Naive thymus-derived CD4-positive, alpha-beta T cell (primary cell): Measurements from ENCODE around the gene TRPM4. TPM values are rescaled to one million over a fixed set of nuclear protein-coding genes. Genes with fewer than 3 reads are reported as not detected.
"Not testable (repeated sequence)": the region's sequence is repeated elsewhere in the genome, so short reads cannot be mapped to it uniquely, and the experiment has no call there.

Experiments
- ATAC-seq: fragments of 150-1000 bp; cut with Tn5 transposase; 2 replicates; pipeline ENCODE4 v1.10.0; 2021; ENCODE audit warnings: mild to moderate bottlenecking, moderate library complexity
- CTCF ChIA-PET: fragments of 350-600 bp; sonication (Branson Sonifier 250); formaldehyde crosslinking; loops from one replicate; lab custom pipeline; 2021; ENCODE audit warnings: antibody characterized with exemption; lab: Charles Lee
- POLR2A ChIA-PET: fragments of 350-600 bp; sonication (Branson Sonifier 250); formaldehyde crosslinking; loops from one replicate; lab custom pipeline; 2021; ENCODE audit warnings: antibody characterized with exemption, inconsistent platforms; lab: Charles Lee
- DNase-seq, 9 donors: peaks; one replicate each; pipeline versions ENCODE4 v3.0.0 to v3.0.0-alpha.2; 2020 to 2022; ENCODE audit warnings: mixed read lengths in 1 of 9
- H3K27ac ChIP-seq: one replicate; pipeline ENCODE4 v1.7.0; 2013; ENCODE audit warnings: mild to moderate bottlenecking, low read depth, low read length, moderate library complexity
- H3K27me3 ChIP-seq, 2 donors: one replicate each; pipeline ENCODE4 v1.7.0; 2013; ENCODE audit warnings: low read length in 2 of 2, mild to moderate bottlenecking in 2 of 2, moderate library complexity in 2 of 2; ENCODE audit not compliant: control insufficient read depth in 2 of 2, insufficient read depth in 2 of 2
- H3K36me3 ChIP-seq, 3 experiments: 1 replicate in 2 of 3; 2 replicates in 1 of 3; pipeline ENCODE4 v1.7.0; 2013; ENCODE audit warnings: low read length in 3 of 3, mild to moderate bottlenecking in 3 of 3, moderate library complexity in 1 of 3; ENCODE audit not compliant: insufficient read depth in 3 of 3, control insufficient read depth in 2 of 3
- H3K4me1 ChIP-seq, 2 donors: one replicate each; pipeline ENCODE4 v1.7.0; 2013; ENCODE audit warnings: low read length in 2 of 2, mild to moderate bottlenecking in 2 of 2, moderate library complexity in 1 of 2; ENCODE audit not compliant: control insufficient read depth in 2 of 2, insufficient read depth in 2 of 2
- H3K4me3 ChIP-seq: 2 replicates; pipeline ENCODE4 v1.7.0; 2013; ENCODE audit warnings: mild to moderate bottlenecking, low read length
- H3K9me3 ChIP-seq, 3 experiments: 1 replicate in 2 of 3; 2 replicates in 1 of 3; pipeline ENCODE4 v1.7.0; 2013; ENCODE audit warnings: low read length in 3 of 3; ENCODE audit not compliant: control insufficient read depth in 2 of 3
- H3K27ac Mint-ChIP-seq, 9 donors: one replicate each; pipeline ENCODE4 v1.8.0; 2020 to 2022; ENCODE audit warnings: mixed read lengths in 9 of 9, mild to moderate bottlenecking in 8 of 9, moderate library complexity in 5 of 9, inconsistent platforms in 2 of 9
- H3K27me3 Mint-ChIP-seq, 5 donors: one replicate each; pipeline ENCODE4 v1.8.0; 2021 to 2022; ENCODE audit warnings: mixed read lengths in 5 of 5, mild to moderate bottlenecking in 1 of 5
- H3K36me3 Mint-ChIP-seq, 5 donors: one replicate each; pipeline ENCODE4 v1.8.0; 2020 to 2022; ENCODE audit warnings: mixed read lengths in 5 of 5, mild to moderate bottlenecking in 3 of 5, inconsistent platforms in 1 of 5
- H3K4me1 Mint-ChIP-seq, 7 donors: one replicate each; pipeline ENCODE4 v1.8.0; 2020 to 2022; ENCODE audit warnings: mixed read lengths in 7 of 7, mild to moderate bottlenecking in 3 of 7, inconsistent platforms in 1 of 7
- H3K4me3 Mint-ChIP-seq, 10 donors: one replicate each; pipeline ENCODE4 v1.8.0; 2020 to 2022; ENCODE audit warnings: mild to moderate bottlenecking in 10 of 10, mixed read lengths in 10 of 10, moderate library complexity in 6 of 10, inconsistent platforms in 2 of 10
- H3K9me3 Mint-ChIP-seq, 11 donors: one replicate each; pipeline ENCODE4 v1.8.0; 2020 to 2022; ENCODE audit warnings: mixed read lengths in 11 of 11, mild to moderate bottlenecking in 4 of 11, inconsistent platforms in 1 of 11, moderate library complexity in 1 of 11
- intact Hi-C, 2 donors: fragments of 100-400 bp; cut with micrococcal nuclease; formaldehyde crosslinking; loops; one replicate each; pipeline ENCODE4 v1.15.1; 2023
- polyA plus RNA-seq, 2 donors: library from polyadenylated mRNA; unstranded; fragments of 300-500 nt; fragmentation: Illumina TruSeq; gene quantifications; one replicate each; pipeline ENCODE4 v1.2.3, GENCODE V29; 2021
- total RNA-seq, 6 experiments: library from RNA in 5 of 6; stranded (reverse) in 5 of 6; gene quantifications; 1 replicate in 5 of 6; 2 replicates in 1 of 6; pipeline ENCODE4 v1.2.3 and lab custom pipeline; 2021 to 2026

The TRPM4 gene
- total and polyA plus RNA-seq, 7 experiments from 2014 or later: 0.13 to 3.2 (median 0.85) TPM; not detected in 2

DNA sequence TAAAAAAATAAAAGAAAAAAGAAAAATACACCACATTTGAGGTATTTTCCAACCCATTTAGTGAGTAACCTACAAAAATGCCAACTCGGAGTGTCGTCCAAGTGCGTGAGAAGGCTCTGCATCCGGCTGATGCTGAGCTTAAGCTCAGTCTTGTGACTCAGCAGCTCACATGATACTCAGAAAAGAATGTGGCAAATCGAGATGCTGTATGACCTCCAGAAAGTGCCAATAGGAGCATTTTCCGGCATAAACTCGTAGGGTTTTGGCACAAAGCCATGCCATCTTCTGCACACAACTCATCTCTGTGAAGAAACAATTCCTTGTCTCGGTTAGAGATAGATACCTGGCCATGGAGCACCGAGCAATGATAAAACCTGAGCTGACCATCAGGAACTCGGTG is 58.5 kb downstream of the TRPM4 start:
- intact Hi-C loops: no loop called here
- no peak overlapping the region for H3K4me3 Mint-ChIP-seq
- no peak for DNase-seq
- H3K9me3 Mint-ChIP-seq: peaks cover 0 to 2% (median 0%) of the 10 kb centered on the region in 11 donors
- Histone ChIP-seq H3K36me3 (no peaks in the 10 kb centered on the region), H3K27me3 (no peaks in the 10 kb centered on the region), H3K4me1 (no peaks in the 10 kb centered on the region), H3K27ac (no peak overlapping the region), H3K9me3 (no peaks in the 10 kb centered on the region), H3K4me3 (no peak overlapping the region)
- ChIA-PET CTCF (interaction anchor here (0.8 to 1.9 kb wide), 2 partner anchors 17 to 85 kb away, joined by 4 read pairs; no protein-coding TSS in a partner anchor), POLR2A (no interaction called here)
- ATAC-seq: no peak
- peaks cover 0 to 4% (median 0%) of the 10 kb centered on the region in 5 donors for H3K27me3 Mint-ChIP-seq
- peaks cover 0 to 9% (median 4%) of the 10 kb centered on the region in 7 donors for H3K4me1 Mint-ChIP-seq
- no peaks in the 10 kb centered on the region for H3K36me3 Mint-ChIP-seq
- no peak overlapping the region for H3K27ac Mint-ChIP-seq

DNA sequence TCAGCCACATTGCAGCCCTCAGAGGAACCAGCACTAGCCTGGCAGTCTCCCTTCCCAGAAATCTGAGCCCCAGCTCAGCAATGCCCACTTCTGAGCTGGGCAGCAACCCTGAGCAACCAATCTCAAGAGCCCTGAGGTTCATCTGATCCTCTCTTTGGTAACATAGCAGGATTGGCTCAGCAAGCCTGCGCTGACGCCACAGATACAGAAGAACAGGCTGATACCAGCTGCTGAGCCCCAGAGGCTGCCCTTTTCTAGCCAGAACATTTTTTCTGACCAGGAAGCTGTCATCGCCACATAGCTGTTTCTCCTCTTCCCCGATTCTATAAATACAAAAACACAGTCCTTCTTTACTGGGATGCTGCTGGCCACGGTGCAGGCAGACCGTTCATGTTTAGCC is 59.8 kb downstream of the TRPM4 start:
- CTCF ChIA-PET: no interaction called here
- no peaks in the 10 kb centered on the region for H3K9me3 ChIP-seq

DNA sequence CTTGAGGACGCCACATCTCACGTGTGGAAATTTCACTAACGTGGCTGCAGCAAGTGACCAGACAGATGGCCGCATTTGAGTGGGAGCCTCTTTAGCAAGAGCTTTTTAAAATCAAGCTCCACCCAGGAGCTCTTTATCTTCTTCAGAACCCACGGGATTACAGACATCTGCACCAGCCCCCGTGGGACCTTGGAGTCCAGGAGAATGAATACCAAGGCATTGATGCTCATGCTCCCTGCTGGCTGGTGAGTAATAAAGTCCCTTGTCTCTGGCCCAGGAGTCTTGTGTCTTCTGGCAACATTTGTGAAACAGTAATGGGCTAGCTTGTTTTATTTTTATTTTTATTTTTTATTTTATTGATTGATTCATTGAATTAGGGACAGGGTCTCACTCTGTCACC is 64.4 kb downstream of the TRPM4 start:
- Mint-ChIP-seq H3K4me3 (no peak overlapping the region), H3K27ac (no peak overlapping the region), H3K36me3 (no peaks in the 10 kb centered on the region), H3K9me3 (peaks cover 0 to 4% (median 0%) of the 10 kb centered on the region in 11 donors), H3K27me3 (peaks cover 2 to 9% (median 5%) of the 10 kb centered on the region in 5 donors), H3K4me1 (peaks cover 5 to 7% (median 6%) of the 10 kb centered on the region in 7 donors)
- POLR2A ChIA-PET: no interaction called here
- no peaks in the 10 kb centered on the region for H3K9me3 ChIP-seq
- intact Hi-C loops: loop anchor here in 1 of 2 donors (10.0 kb wide), 1 partner anchor 223 kb away; the partner anchor contains the start of gene SLC17A7
- H3K36me3 ChIP-seq: no peaks in the 10 kb centered on the region
- CTCF ChIA-PET: no interaction called here
- DNase-seq: no peak
- H3K4me1 ChIP-seq: peaks cover 4 to 9% of the 10 kb centered on the region in 2 donors
- H3K4me3 ChIP-seq: no peak overlapping the region
- H3K27me3 ChIP-seq: no peaks in the 10 kb centered on the region
- H3K27ac ChIP-seq: no peak overlapping the region
- no peak for ATAC-seq

More for the DNA sequence above, 59.8 kb downstream of the TRPM4 start:
- Mint-ChIP-seq H3K9me3 (peaks cover 0 to 2% (median 0%) of the 10 kb centered on the region in 11 donors), H3K4me1 (no peaks in the 10 kb centered on the region), H3K4me3 (no peak overlapping the region), H3K27me3 (peaks cover 0 to 4% (median 0%) of the 10 kb centered on the region in 5 donors), H3K27ac (no peak overlapping the region), H3K36me3 (no peaks in the 10 kb centered on the region)
- DNase-seq (no peak), ATAC-seq (no peak)
- intact Hi-C loops: no loop called here
- POLR2A ChIA-PET: no interaction called here
- Histone ChIP-seq H3K36me3 (no peaks in the 10 kb centered on the region), H3K4me1 (no peaks in the 10 kb centered on the region), H3K27me3 (no peaks in the 10 kb centered on the region), H3K4me3 (no peak overlapping the region), H3K27ac (no peak overlapping the region)

DNA sequence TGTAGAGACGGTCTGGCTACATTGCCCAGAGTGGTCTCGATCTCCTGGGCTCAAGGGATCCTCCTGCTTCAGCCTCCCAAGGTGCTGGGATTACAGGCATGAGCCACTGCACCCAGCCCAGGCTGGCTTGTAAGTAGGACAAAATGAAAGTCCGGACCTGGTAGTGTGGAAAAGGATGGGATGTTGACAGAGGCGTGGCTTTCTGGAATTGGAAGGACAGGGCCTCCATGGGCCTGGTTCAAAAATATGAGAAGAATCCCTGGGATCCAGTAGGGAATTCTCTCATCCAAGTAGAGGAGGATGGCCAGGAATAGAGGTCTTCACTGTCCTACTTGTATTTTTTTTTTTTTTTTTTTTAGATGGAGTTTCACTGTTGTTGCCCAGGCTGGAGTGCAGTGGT is 64.9 kb downstream of the TRPM4 start:
- no peak overlapping the region for H3K27ac Mint-ChIP-seq
- DNase-seq (no peak), ATAC-seq (no peak)
- H3K36me3 Mint-ChIP-seq: no peaks in the 10 kb centered on the region
- POLR2A ChIA-PET: no interaction called here
- H3K27me3 Mint-ChIP-seq: peaks cover 2 to 9% (median 5%) of the 10 kb centered on the region in 5 donors
- no peaks in the 10 kb centered on the region for H3K36me3 ChIP-seq
- no peak overlapping the region for H3K4me3 Mint-ChIP-seq
- CTCF ChIA-PET: no interaction called here
- no peak overlapping the region for H3K4me3 ChIP-seq
- no peaks in the 10 kb centered on the region for H3K9me3 ChIP-seq
- H3K9me3 Mint-ChIP-seq: peaks cover 0 to 4% (median 0%) of the 10 kb centered on the region in 11 donors
- H3K4me1 Mint-ChIP-seq: peaks cover 5 to 7% (median 6%) of the 10 kb centered on the region in 7 donors
- intact Hi-C loops: loop anchor here in 1 of 2 donors (10.0 kb wide), 1 partner anchor 222 kb away; the partner anchor contains the start of gene SLC17A7
- no peak overlapping the region for H3K27ac ChIP-seq
- H3K4me1 ChIP-seq: peaks cover 4 to 9% of the 10 kb centered on the region in 2 donors
- no peaks in the 10 kb centered on the region for H3K27me3 ChIP-seq

DNA sequence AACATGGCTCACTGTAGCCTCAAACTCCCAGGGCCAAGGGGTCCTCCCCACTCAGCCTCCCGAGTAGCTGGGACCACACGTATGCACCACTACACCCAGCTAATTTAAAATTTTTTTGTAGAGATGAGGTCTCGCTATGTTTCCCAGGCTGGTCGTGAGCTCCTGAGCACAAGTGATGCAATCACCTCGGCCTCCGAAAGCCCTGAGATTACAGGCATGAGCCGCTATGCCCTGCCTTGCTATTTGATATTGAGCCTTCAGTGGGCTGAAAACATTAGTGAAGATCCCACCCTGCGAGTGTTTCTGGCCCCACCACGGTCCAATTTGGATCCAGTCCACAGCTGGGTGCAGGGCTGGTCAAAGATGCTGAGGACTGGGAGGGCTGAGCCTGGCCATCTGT is 65.9 kb downstream of the TRPM4 start:
- ATAC-seq (no peak), DNase-seq (no peak)
- no peaks in the 10 kb centered on the region for H3K27me3 ChIP-seq
- peaks cover 5 to 7% (median 6%) of the 10 kb centered on the region in 7 donors for H3K4me1 Mint-ChIP-seq
- CTCF ChIA-PET: interaction anchor here (0.7 kb wide), 1 partner anchor 1050 kb away, joined by 3 read pairs; no protein-coding TSS in a partner anchor
- intact Hi-C loops: loop anchor here in 1 of 2 donors (10.0 kb wide), 1 partner anchor 221 kb away; the partner anchor contains the start of gene SLC17A7
- H3K36me3 ChIP-seq: no peaks in the 10 kb centered on the region
- H3K4me1 ChIP-seq: peaks cover 4 to 9% of the 10 kb centered on the region in 2 donors
- H3K4me3 Mint-ChIP-seq: no peak overlapping the region
- peaks cover 0 to 4% (median 0%) of the 10 kb centered on the region in 11 donors for H3K9me3 Mint-ChIP-seq
- H3K27me3 Mint-ChIP-seq: peaks cover 2 to 9% (median 5%) of the 10 kb centered on the region in 5 donors
- H3K9me3 ChIP-seq: no peaks in the 10 kb centered on the region
- no peak overlapping the region for H3K27ac Mint-ChIP-seq
- POLR2A ChIA-PET: no interaction called here
- H3K27ac ChIP-seq: no peak overlapping the region
- H3K4me3 ChIP-seq: no peak overlapping the region
- H3K36me3 Mint-ChIP-seq: no peaks in the 10 kb centered on the region

DNA sequence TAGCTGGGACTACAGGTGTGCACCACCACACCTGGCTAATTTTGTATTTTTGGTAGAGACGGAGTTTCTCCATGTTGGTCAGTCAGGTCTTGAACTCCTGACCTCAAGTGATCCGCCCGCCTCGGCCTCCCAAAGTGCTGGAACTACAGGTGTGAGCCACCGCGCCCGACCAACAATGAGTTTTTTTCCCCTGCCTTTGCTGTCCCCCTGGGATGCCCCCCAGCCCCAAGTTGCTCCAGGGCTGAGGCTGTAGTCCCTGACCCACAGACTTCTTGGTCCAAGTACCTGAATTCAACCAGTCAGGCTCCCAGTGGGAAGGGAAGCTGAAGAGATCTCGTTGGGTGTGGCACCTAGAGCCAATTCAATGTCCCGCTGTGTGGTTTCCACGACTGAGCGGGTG is 66.8 kb downstream of the TRPM4 start:
- not testable (repeated sequence) for H3K27me3 ChIP-seq, H3K27me3 Mint-ChIP-seq, H3K4me3 Mint-ChIP-seq, H3K9me3 ChIP-seq, H3K36me3 Mint-ChIP-seq, H3K4me1 ChIP-seq, H3K9me3 Mint-ChIP-seq, H3K36me3 ChIP-seq, ATAC-seq, H3K27ac ChIP-seq, H3K4me1 Mint-ChIP-seq, DNase-seq, H3K4me3 ChIP-seq
- intact Hi-C loops: loop anchor here in 1 of 2 donors (10.0 kb wide), 1 partner anchor 220 kb away; the partner anchor contains the start of gene SLC17A7
- POLR2A ChIA-PET: interaction anchor here (0.7 kb wide), 1 partner anchor 429 kb away, joined by 3 read pairs; no protein-coding TSS in a partner anchor
- peak overlapping the region in 1 of 9 donors; percentile 56 for H3K27ac Mint-ChIP-seq
- CTCF ChIA-PET: interaction anchor here (0.6 to 1.5 kb wide), 2 partner anchors 54 to 77 kb away, joined by 3 to 5 read pairs; no protein-coding TSS in a partner anchor
